ENCODE measurements around the gene TRIM50. TPM values are rescaled to one million over a fixed set of nuclear protein-coding genes. Genes with fewer than 3 reads are reported as not detected.

TRIM50 gene
- total RNA-seq, 1 donor from 2014 or later: not detected

DNA sequence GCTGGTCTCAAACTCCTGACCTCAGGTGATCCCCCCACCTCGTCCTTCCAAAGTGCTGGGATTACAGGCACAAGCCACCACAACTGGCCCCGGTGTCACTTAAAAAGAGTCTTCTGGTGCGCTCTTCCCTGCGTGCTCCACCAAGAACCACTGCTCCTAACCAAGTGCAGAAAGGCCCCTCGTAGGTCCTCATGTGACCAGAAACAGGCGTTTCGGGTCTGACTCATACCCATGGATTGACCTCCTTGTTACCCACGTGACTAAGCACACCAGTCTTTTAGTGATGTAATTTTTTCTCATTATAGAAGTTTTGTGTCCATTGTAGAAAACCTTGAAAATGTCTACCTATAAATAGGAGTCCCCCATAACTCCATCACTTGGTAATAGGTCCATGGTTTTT lies 14.0 kb upstream of the TRIM50 start:
- no peaks in the 10 kb centered on the region for H3K27me3 Mint-ChIP-seq (ENCODE audit: low read depth)
- no peaks in the 10 kb centered on the region for H3K36me3 Mint-ChIP-seq (ENCODE audit: low read depth)
- no peak for DNase-seq (ENCODE audit: low read depth, low spot score)
- no peak overlapping the region for H3K4me3 Mint-ChIP-seq
- H3K27ac Mint-ChIP-seq (ENCODE audit: unreplicated experiment): no peak overlapping the region
- TF ChIP-seq, protein P1, sequence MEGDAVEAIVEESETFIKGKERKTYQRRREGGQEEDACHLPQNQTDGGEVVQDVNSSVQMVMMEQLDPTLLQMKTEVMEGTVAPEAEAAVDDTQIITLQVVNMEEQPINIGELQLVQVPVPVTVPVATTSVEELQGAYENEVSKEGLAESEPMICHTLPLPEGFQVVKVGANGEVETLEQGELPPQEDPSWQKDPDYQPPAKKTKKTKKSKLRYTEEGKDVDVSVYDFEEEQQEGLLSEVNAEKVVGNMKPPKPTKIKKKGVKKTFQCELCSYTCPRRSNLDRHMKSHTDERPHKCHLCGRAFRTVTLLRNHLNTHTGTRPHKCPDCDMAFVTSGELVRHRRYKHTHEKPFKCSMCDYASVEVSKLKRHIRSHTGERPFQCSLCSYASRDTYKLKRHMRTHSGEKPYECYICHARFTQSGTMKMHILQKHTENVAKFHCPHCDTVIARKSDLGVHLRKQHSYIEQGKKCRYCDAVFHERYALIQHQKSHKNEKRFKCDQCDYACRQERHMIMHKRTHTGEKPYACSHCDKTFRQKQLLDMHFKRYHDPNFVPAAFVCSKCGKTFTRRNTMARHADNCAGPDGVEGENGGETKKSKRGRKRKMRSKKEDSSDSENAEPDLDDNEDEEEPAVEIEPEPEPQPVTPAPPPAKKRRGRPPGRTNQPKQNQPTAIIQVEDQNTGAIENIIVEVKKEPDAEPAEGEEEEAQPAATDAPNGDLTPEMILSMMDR (conservative IDR thresholded peaks at IDR 0.05): no peak
- H3K4me1 Mint-ChIP-seq: peaks cover 25% of the 10 kb centered on the region
- H3K9me3 Mint-ChIP-seq: no peaks in the 10 kb centered on the region

DNA sequence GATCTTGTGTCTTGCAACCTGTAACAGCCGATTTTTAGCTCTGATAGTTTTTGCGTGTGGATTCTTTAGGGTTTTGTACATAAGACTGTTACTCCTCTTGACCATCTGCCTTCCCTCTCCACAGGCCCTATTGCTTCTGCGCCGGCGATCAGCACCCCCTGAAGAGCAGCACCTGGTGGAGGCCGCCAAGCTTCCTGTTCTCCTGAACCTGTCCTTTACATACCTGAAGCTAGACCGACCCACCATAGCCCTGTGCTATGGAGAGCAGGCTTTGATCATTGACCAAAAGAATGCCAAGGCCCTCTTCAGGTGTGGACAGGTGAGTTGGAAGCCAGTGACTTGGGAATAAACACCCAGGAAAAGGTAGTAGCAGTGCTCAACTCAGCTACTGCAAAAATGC lies 12.6 kb upstream of the TRIM50 start:
- no peak overlapping the region for H3K4me3 Mint-ChIP-seq
- H3K9me3 Mint-ChIP-seq: no peaks in the 10 kb centered on the region
- no peaks in the 10 kb centered on the region for H3K36me3 Mint-ChIP-seq (ENCODE audit: low read depth)
- H3K27ac Mint-ChIP-seq (ENCODE audit: unreplicated experiment): no peak overlapping the region
- TF ChIP-seq, protein P1 (conservative IDR thresholded peaks at IDR 0.05): no peak
- H3K4me1 Mint-ChIP-seq: peaks cover 25% of the 10 kb centered on the region
- DNase-seq (ENCODE audit: low read depth, low spot score): no peak
- no peaks in the 10 kb centered on the region for H3K27me3 Mint-ChIP-seq (ENCODE audit: low read depth)

DNA sequence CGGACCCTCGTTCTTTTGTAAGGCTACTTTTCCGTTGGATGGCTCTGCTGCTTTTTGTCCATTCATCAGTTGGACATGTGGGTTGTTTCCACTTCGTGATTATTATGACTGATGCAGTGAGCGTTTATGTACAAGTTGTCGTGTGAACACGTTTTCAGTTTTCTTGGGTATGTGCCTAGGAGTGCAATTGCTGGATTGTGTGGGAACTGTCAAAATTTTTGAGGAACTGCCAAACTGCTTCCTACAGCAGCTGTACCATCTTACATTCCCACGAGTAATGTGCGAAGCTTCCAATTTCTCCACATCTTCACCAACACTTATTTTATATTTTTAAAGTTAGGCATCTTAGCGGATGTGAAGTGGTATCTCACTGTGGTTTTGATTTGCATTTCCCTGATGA lies 10.4 kb upstream of the TRIM50 start:
- Mint-ChIP-seq H3K4me1 (peaks cover 14% of the 10 kb centered on the region), H3K4me3 (no peak overlapping the region), H3K9me3 (no peaks in the 10 kb centered on the region), H3K36me3 (ENCODE audit: low read depth) (no peaks in the 10 kb centered on the region), H3K27me3 (ENCODE audit: low read depth) (no peaks in the 10 kb centered on the region), H3K27ac (ENCODE audit: unreplicated experiment) (no peak overlapping the region)
- no peak for DNase-seq (ENCODE audit: low read depth, low spot score)
- TF ChIP-seq, protein P1 (conservative IDR thresholded peaks at IDR 0.05): no peak

DNA sequence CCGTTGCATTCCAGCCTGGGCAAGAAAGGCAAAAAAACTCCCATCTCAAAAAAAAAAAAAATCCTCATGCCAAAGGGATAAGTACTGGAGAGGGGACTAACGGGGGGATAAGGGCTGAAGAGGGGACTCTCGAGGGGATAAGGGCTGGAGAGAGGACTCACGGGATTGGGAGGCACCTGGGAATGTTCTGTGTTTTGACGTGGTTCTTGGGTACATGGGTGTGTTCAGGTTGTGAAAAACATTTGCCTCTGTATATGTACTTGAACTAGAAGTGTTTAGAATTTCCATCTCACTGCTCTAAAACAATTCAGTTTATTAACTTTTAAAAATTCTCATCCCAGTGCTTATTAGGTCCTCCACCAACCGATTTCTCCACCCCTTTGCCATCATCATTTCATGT lies 4.6 kb upstream of the TRIM50 start:
- H3K36me3 Mint-ChIP-seq (ENCODE audit: low read depth): no peaks in the 10 kb centered on the region
- H3K27ac Mint-ChIP-seq (ENCODE audit: unreplicated experiment): no peak overlapping the region
- H3K9me3 Mint-ChIP-seq: no peaks in the 10 kb centered on the region
- peaks cover 12% of the 10 kb centered on the region for H3K4me1 Mint-ChIP-seq
- H3K4me3 Mint-ChIP-seq: no peak overlapping the region
- no peak for DNase-seq (ENCODE audit: low read depth, low spot score)
- H3K27me3 Mint-ChIP-seq (ENCODE audit: low read depth): no peaks in the 10 kb centered on the region
- TF ChIP-seq, protein P1 (conservative IDR thresholded peaks at IDR 0.05): no peak

DNA sequence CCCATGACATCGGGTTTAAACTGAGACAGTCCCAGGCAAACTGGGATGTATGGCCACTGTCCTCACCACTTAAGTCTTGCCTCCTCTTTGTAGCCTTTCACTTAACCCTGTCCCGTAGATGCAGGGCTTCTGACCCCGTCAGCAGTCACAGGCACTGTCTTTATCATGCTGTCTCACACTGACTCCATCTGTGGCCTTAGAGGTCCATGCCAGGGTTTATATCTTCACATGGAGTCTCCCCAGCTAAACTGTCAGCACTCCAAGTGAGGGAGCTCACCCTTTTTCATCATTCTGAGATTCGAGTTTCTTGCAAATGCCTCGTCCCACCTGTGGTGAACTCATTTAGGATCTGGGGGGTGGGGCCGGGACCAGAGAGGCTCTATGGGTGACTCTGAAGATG lies 2.9 kb upstream of the TRIM50 start:
- H3K4me3 Mint-ChIP-seq: no peak overlapping the region
- no peaks in the 10 kb centered on the region for H3K27me3 Mint-ChIP-seq (ENCODE audit: low read depth)
- no peaks in the 10 kb centered on the region for H3K9me3 Mint-ChIP-seq
- H3K4me1 Mint-ChIP-seq: peaks cover 12% of the 10 kb centered on the region
- no peaks in the 10 kb centered on the region for H3K36me3 Mint-ChIP-seq (ENCODE audit: low read depth)
- TF ChIP-seq, protein P1 (conservative IDR thresholded peaks at IDR 0.05): no peak
- DNase-seq (ENCODE audit: low read depth, low spot score): no peak
- no peak overlapping the region for H3K27ac Mint-ChIP-seq (ENCODE audit: unreplicated experiment)

Measured in neural crest cell (in vitro differentiated cells).